GM18499 (cell line): ENCODE data around the gene GALNT7.
A peak's percentile ranks its signal among the peaks of the same experiment; 100 is the strongest.

ENCODE experiments used
- ATAC-seq: cut with Tn5 transposase; IDR thresholded peaks from one replicate; pipeline ENCODE4 v1.9.1; 2021; ENCODE audit warnings: moderate number of reproducible peaks; ENCODE audit not compliant: insufficient read depth, unreplicated experiment

Gene GALNT7

DNA sequence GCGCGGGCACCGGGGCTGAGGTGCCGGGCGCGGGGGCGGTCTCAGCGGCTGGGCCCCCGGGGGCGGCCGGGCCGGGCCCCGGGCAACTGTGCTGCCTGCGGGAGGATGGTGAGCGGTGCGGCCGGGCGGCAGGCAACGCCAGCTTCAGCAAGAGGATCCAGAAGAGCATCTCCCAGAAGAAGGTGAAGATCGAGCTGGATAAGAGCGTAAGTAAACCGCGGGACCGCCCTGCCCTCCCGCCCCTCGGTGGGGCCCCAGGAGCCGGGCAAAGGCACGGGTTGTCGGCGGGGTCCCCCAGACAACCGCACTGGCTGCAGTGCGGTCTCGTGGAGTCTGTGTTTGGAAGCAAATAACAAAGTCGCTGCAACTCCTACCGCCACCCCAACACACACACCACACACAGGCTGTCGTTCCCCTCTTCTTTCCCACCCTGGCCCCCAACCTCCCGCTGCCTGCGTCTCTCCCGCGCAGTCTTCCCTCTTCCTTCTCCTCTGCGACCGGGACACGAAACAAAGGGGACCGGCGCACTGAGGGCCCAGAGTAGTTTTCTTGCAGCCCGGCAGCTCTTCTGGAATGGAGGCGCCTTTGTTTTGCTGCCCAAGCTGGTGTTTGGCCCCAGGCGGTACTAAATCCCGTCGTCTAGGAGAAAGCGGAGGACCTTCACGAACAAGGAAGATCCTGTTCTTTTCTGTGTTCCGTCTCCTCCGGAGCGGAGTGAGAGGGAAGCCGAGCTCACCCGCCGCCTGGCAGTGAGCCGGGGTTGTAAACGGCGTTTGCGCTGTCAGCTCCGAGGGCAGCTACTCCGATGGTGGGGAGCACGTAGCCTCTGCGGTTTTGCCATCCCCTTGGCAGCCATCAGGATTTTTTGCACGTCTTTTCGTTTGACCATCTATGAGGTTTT, 202.9 kb downstream of the GALNT7 start:
- ATAC-seq = peak; percentile 6
